Endothelial cell (in vitro differentiated cells): ENCODE data around the gene SFN. TPM values are rescaled to one million over a fixed set of nuclear protein-coding genes. Genes with fewer than 3 reads are reported as not detected.

Experiments used
- DNase-seq: peaks from one replicate; pipeline ENCODE4 v3.0.0; 2021; ENCODE audit warnings: low spot score
- H3K27ac Mint-ChIP-seq: one replicate; pipeline ENCODE4 v1.8.0; 2021; ENCODE audit warnings: mixed read lengths, inconsistent platforms; ENCODE audit not compliant: unreplicated experiment
- H3K27me3 Mint-ChIP-seq: one replicate; pipeline ENCODE4 v1.8.0; 2021; ENCODE audit warnings: mild to moderate bottlenecking, moderate library complexity, mixed read lengths, inconsistent platforms; ENCODE audit not compliant: unreplicated experiment
- H3K36me3 Mint-ChIP-seq: one replicate; pipeline ENCODE4 v1.8.0; 2021; ENCODE audit warnings: mild to moderate bottlenecking, low read depth, mixed read lengths, inconsistent platforms; ENCODE audit not compliant: unreplicated experiment
- H3K4me1 Mint-ChIP-seq: one replicate; pipeline ENCODE4 v1.8.0; 2021; ENCODE audit warnings: mild to moderate bottlenecking, mixed read lengths, inconsistent platforms; ENCODE audit not compliant: unreplicated experiment
- H3K4me3 Mint-ChIP-seq: one replicate; pipeline ENCODE4 v1.8.0; 2021; ENCODE audit warnings: mild to moderate bottlenecking, mixed read lengths, inconsistent platforms; ENCODE audit not compliant: unreplicated experiment
- H3K9me3 Mint-ChIP-seq: one replicate; pipeline ENCODE4 v1.8.0; 2021; ENCODE audit warnings: mixed read lengths, inconsistent platforms; ENCODE audit not compliant: unreplicated experiment
- CTCF ChIP-seq: fragments of 200-600 bp; sonication (generic); IDR thresholded peaks from one replicate; pipeline ENCODE4 v1.5.0; 2021; ENCODE audit warnings: antibody characterized with exemption; ENCODE audit not compliant: unreplicated experiment
- total RNA-seq: library from RNA; stranded (reverse); fragmentation: NEBNext Ultra II Directional; extraction: Animal tissue kit (Norgen Biotek cat#: 25700); gene quantifications from one replicate; pipeline ENCODE4 v1.2.1, GENCODE V29; 2021; ENCODE audit not compliant: unreplicated experiment

SFN gene
- total RNA-seq, 1 donor from 2014 or later, result 0.54 TPM

GRCh38 chr1:26858891-26859640 is 3.9 kb upstream of the SFN start:
- Mint-ChIP-seq H3K27ac (no peak overlapping the region), H3K9me3 (no peaks in the 10 kb centered on the region), H3K36me3 (peaks cover 7% of the 10 kb centered on the region), H3K4me3 (no peak overlapping the region), H3K27me3 (peaks cover 11% of the 10 kb centered on the region), H3K4me1 (peaks cover under 1% of the 10 kb centered on the region)
- no peak for DNase-seq
- no peak for TF ChIP-seq CTCF

GRCh38 chr1:26861286-26861701 is 1.7 kb upstream of the SFN start:
- peaks cover 16% of the 10 kb centered on the region for H3K27me3 Mint-ChIP-seq

GRCh38 chr1:26861889-26862378 is 1.0 kb upstream of the SFN start:
- H3K36me3 Mint-ChIP-seq, result no peaks in the 10 kb centered on the region
- DNase-seq, result no peak
- no peak overlapping the region for H3K27ac Mint-ChIP-seq
- peaks cover 13% of the 10 kb centered on the region for H3K27me3 Mint-ChIP-seq
- no peak for TF ChIP-seq CTCF
- no peak overlapping the region for H3K4me3 Mint-ChIP-seq
- H3K4me1 Mint-ChIP-seq, result peaks cover 7% of the 10 kb centered on the region
- no peaks in the 10 kb centered on the region for H3K9me3 Mint-ChIP-seq

More at GRCh38 chr1:26861286-26861701, 1.7 kb upstream of the SFN start:
- TF ChIP-seq CTCF, result no peak
- Mint-ChIP-seq H3K27ac (no peak overlapping the region), H3K36me3 (peaks cover 1% of the 10 kb centered on the region), H3K9me3 (no peaks in the 10 kb centered on the region), H3K4me1 (peaks cover 7% of the 10 kb centered on the region), H3K4me3 (no peak overlapping the region)
- DNase-seq, result no peak

- peaks cover 7% of the 10 kb centered on the region for H3K4me1 Mint-ChIP-seq
- H3K9me3 Mint-ChIP-seq, result no peaks in the 10 kb centered on the region
- no peaks in the 10 kb centered on the region for H3K36me3 Mint-ChIP-seq
- H3K27ac Mint-ChIP-seq, result no peak overlapping the region
- H3K27me3 Mint-ChIP-seq, result peaks cover 10% of the 10 kb centered on the region
- no peak for TF ChIP-seq CTCF
- H3K4me3 Mint-ChIP-seq, result no peak overlapping the region
- DNase-seq, result no peak
Observed at GRCh38 chr1:26863685-26864077, 732 bp downstream of the SFN start.
